GM23338 (cell line): Measurements from ENCODE around the gene DLX4. TPM values are rescaled to one million over a fixed set of nuclear protein-coding genes. Genes with fewer than 3 reads are reported as not detected.

Experiments used
- ATAC-seq: fragments of 200-7000 bp; cut with Tn5 transposase; 3 replicates; pipeline ENCODE4 v1.9.1; 2020
- DNase-seq: peaks from one replicate; pipeline ENCODE4 v3.0.0-alpha.2; 2015; ENCODE audit warnings: low spot score
- H2AFZ ChIP-seq: fragments of 200-600 bp; sonication (generic); 2 replicates; pipeline ENCODE4 v1.8.0; 2016; ENCODE audit warnings: antibody characterized with exemption, mild to moderate bottlenecking, moderate library complexity
- H3F3A ChIP-seq: fragments of 200-600 bp; sonication (generic); replicated peaks from 2 replicates; pipeline ENCODE4 v1.8.0; 2017; ENCODE audit warnings: antibody characterized with exemption, mixed run types, low read depth
- H3K27ac ChIP-seq: fragments of 200-600 bp; sonication (generic); 2 replicates; pipeline ENCODE4 v1.6.1; 2016; ENCODE audit warnings: low read depth
- H3K27me3 ChIP-seq: fragments of 200-600 bp; sonication (generic); 2 replicates; pipeline ENCODE4 v1.8.0; 2016; ENCODE audit warnings: mild to moderate bottlenecking, mixed run types, moderate library complexity; ENCODE audit not compliant: insufficient read depth
- H3K36me3 ChIP-seq: fragments of 200-600 bp; sonication (generic); 2 replicates; pipeline ENCODE4 v1.8.0; 2016; ENCODE audit warnings: mild to moderate bottlenecking; ENCODE audit not compliant: insufficient read depth
- H3K4me1 ChIP-seq: fragments of 200-600 bp; sonication (generic); 2 replicates; pipeline ENCODE4 v1.8.0; 2016; ENCODE audit warnings: mild to moderate bottlenecking, moderate library complexity; ENCODE audit not compliant: insufficient read depth
- H3K4me2 ChIP-seq: fragments of 200-600 bp; sonication (generic); 2 replicates; pipeline ENCODE4 v1.7.1; 2017; ENCODE audit warnings: mixed run types
- H3K4me3 ChIP-seq: fragments of 200-600 bp; sonication (generic); 2 replicates; pipeline ENCODE4 v1.6.1; 2016; ENCODE audit warnings: mixed run types
- H3K79me2 ChIP-seq: fragments of 200-600 bp; sonication (generic); replicated peaks from 2 replicates; pipeline ENCODE4 v1.8.0; 2017; ENCODE audit warnings: mild to moderate bottlenecking; ENCODE audit not compliant: insufficient read depth
- H3K9me2 ChIP-seq: fragments of 200-600 bp; sonication (generic); 2 replicates; pipeline ENCODE4 v1.8.0; 2017; ENCODE audit not compliant: insufficient read depth
- H4K20me1 ChIP-seq: fragments of 200-600 bp; sonication (generic); replicated peaks from 2 replicates; pipeline ENCODE4 v1.8.0; 2017; ENCODE audit warnings: mild to moderate bottlenecking; ENCODE audit not compliant: insufficient read depth
- H3K27ac Mint-ChIP-seq: 2 replicates; pipeline ENCODE4 v1.8.0; 2020; ENCODE audit warnings: inconsistent platforms, mild to moderate bottlenecking, moderate library complexity, mixed read lengths
- H3K27me3 Mint-ChIP-seq: 3 replicates; pipeline ENCODE4 v1.8.0; 2022; ENCODE audit warnings: low read depth, mild to moderate bottlenecking, moderate library complexity, mixed read lengths, inconsistent platforms; ENCODE audit not compliant: insufficient read depth, poor library complexity
- H3K36me3 Mint-ChIP-seq: 3 replicates; pipeline ENCODE4 v1.8.0; 2021; ENCODE audit warnings: low read depth, mild to moderate bottlenecking, inconsistent platforms, moderate library complexity, mixed read lengths
- H3K4me1 Mint-ChIP-seq: 3 replicates; pipeline ENCODE4 v1.8.0; 2020; ENCODE audit warnings: mild to moderate bottlenecking, inconsistent platforms, mixed read lengths
- H3K4me3 Mint-ChIP-seq: 3 replicates; pipeline ENCODE4 v1.8.0; 2021; ENCODE audit warnings: moderate library complexity, mild to moderate bottlenecking, inconsistent platforms, mixed read lengths
- H3K9me3 Mint-ChIP-seq: 3 replicates; pipeline ENCODE4 v1.8.0; 2020; ENCODE audit warnings: moderate library complexity, mild to moderate bottlenecking, inconsistent platforms, mixed read lengths
- ETS1 ChIP-seq: IDR thresholded peaks from 2 replicates; pipeline ENCODE4 v1.6.1; 2016; ENCODE audit warnings: antibody characterized with exemption
- EZH2 ChIP-seq: fragments of 200-600 bp; sonication (generic); IDR thresholded peaks from one replicate; pipeline ENCODE4 v1.8.0; 2017; ENCODE audit warnings: antibody characterized with exemption, mild to moderate bottlenecking, low read depth; ENCODE audit not compliant: unreplicated experiment
- JUNB ChIP-seq: IDR thresholded peaks from one replicate; pipeline ENCODE4 v1.6.1; 2016; ENCODE audit warnings: antibody characterized with exemption; ENCODE audit not compliant: unreplicated experiment
- NANOG ChIP-seq: IDR thresholded peaks from 2 replicates; pipeline ENCODE4 v1.6.1; 2016; ENCODE audit warnings: antibody characterized with exemption, borderline replicate concordance
- POLR2AphosphoS5 ChIP-seq: IDR thresholded peaks from 2 replicates; pipeline ENCODE4 v1.6.1; 2016; ENCODE audit warnings: antibody characterized with exemption, low read depth
- REST ChIP-seq: IDR thresholded peaks from one replicate; pipeline ENCODE4 v1.6.1; 2018; ENCODE audit warnings: antibody characterized with exemption; ENCODE audit not compliant: unreplicated experiment
- ZNF462 ChIP-seq: fragments of 250-450 bp; sonication (Bioruptor Pico); IDR thresholded peaks from 2 replicates; pipeline ENCODE4 v1.5.0; 2020; ENCODE audit warnings: mild to moderate bottlenecking, moderate library complexity
- polyA plus RNA-seq: library from polyadenylated mRNA; unstranded; fragments of >200 nt; fragmentation: Nextera tagmentation; extraction: Ambion mirVana; gene quantifications from 2 replicates; pipeline ENCODE4 v1.2.1, GENCODE V29; 2016
- total RNA-seq: library from RNA; depleted of rRNA; stranded (reverse); fragments of >200 nt; shearing (Covaris generic); gene quantifications from 2 replicates; pipeline ENCODE4 v1.2.3, GENCODE V29; 2014

DLX4 gene
- total and polyA plus RNA-seq, 2 experiments from 2014 or later = 0.10 to 0.79 TPM

GRCh38 chr17:49992933-49993422 is 24.0 kb downstream of the DLX4 start:
- Mint-ChIP-seq H3K27me3 (peaks cover 90% of the 10 kb centered on the region), H3K27ac (no peak overlapping the region), H3K9me3 (no peaks in the 10 kb centered on the region; the same call in 2 of the 3 replicates), H3K36me3 (no peaks in the 10 kb centered on the region; the same call in 2 of the 3 replicates), H3K4me1 (peaks cover 30% of the 10 kb centered on the region), H3K4me3 (peak overlapping the region; percentile 61)
- Histone ChIP-seq H3K4me1 (peaks cover 14% of the 10 kb centered on the region), H3K4me3 (peak overlapping the region; percentile 66), H4K20me1 (peaks cover 8% of the 10 kb centered on the region; the same call in 1 of the 2 replicates), H3F3A (peaks cover 3% of the 10 kb centered on the region; the same call in 1 of the 2 replicates), H3K9me2 (no peaks in the 10 kb centered on the region), H3K27me3 (peaks cover 100% of the 10 kb centered on the region), H3K4me2 (peak overlapping the region; percentile 95), H3K36me3 (no peaks in the 10 kb centered on the region), H2AFZ (peak overlapping the region; percentile 93), H3K79me2 (no peaks in the 10 kb centered on the region), H3K27ac (no peak overlapping the region)
- no peak for DNase-seq
- ATAC-seq = no peak
- TF ChIP-seq EZH2 (peak; percentile 24), POLR2AphosphoS5 (no peak), NANOG (no peak), JUNB (no peak)

- H3K9me2 ChIP-seq = no peaks in the 10 kb centered on the region
- no peaks in the 10 kb centered on the region for H3K79me2 ChIP-seq
- H3K36me3 ChIP-seq = no peaks in the 10 kb centered on the region
- H3K27ac Mint-ChIP-seq = no peak overlapping the region
- peaks cover 14% of the 10 kb centered on the region for H3K4me1 ChIP-seq
- H3K36me3 Mint-ChIP-seq = no peaks in the 10 kb centered on the region; the same call in 2 of the 3 replicates
- H3F3A ChIP-seq = peaks cover 3% of the 10 kb centered on the region; the same call in 1 of the 2 replicates
- H4K20me1 ChIP-seq = peaks cover 8% of the 10 kb centered on the region; the same call in 1 of the 2 replicates
- peak overlapping the region; percentile 93 for H2AFZ ChIP-seq
- peak overlapping the region; percentile 95 for H3K4me2 ChIP-seq
- H3K4me1 Mint-ChIP-seq = peaks cover 30% of the 10 kb centered on the region
- H3K9me3 Mint-ChIP-seq = no peaks in the 10 kb centered on the region; the same call in 2 of the 3 replicates
- H3K4me3 Mint-ChIP-seq = peak overlapping the region; percentile 73
- peak; percentile 24 for ATAC-seq
- H3K4me3 ChIP-seq = peak overlapping the region; percentile 66
- DNase-seq = peak; percentile 88
- H3K27me3 Mint-ChIP-seq = peaks cover 89% of the 10 kb centered on the region
- H3K27me3 ChIP-seq = peaks cover 97% of the 10 kb centered on the region
- H3K27ac ChIP-seq = no peak overlapping the region
- TF ChIP-seq REST (no peak), ETS1 (0 out of 2 replicates have a peak, but pooled peaks have one; percentile 28), ZNF462 (no peak), EZH2 (peak; percentile 60)
Measured at GRCh38 chr17:49993423-49994060, 24.6 kb downstream of the DLX4 start.
